Mucosa of rectum (tissue), 2 donors: Measurements from ENCODE around the gene CAMK2G.
"Not testable (repeated sequence)": the region's sequence is repeated elsewhere in the genome, so short reads cannot be mapped to it uniquely, and the experiment has no call there.

Source experiments
- H3K27ac ChIP-seq, 2 donors: one replicate each; pipeline ENCODE4 v1.7.0; 2013; ENCODE audit warnings: inconsistent platforms in 2 of 2, low read depth in 2 of 2, low read length in 2 of 2
- H3K27me3 ChIP-seq, 2 donors: one replicate each; pipeline ENCODE4 v1.7.0; 2013; ENCODE audit warnings: low read length in 2 of 2; ENCODE audit not compliant: control insufficient read depth in 2 of 2, insufficient read depth in 2 of 2
- H3K36me3 ChIP-seq, 2 donors: one replicate each; pipeline ENCODE4 v1.7.0; 2013; ENCODE audit warnings: low read length in 2 of 2; ENCODE audit not compliant: control insufficient read depth in 2 of 2, insufficient read depth in 2 of 2
- H3K4me1 ChIP-seq, 2 donors: one replicate each; pipeline ENCODE4 v1.7.0; 2013; ENCODE audit warnings: low read length in 2 of 2, mild to moderate bottlenecking in 1 of 2; ENCODE audit not compliant: control insufficient read depth in 2 of 2, insufficient read depth in 2 of 2
- H3K4me3 ChIP-seq, 2 donors: one replicate each; pipeline ENCODE4 v1.7.0; 2013; ENCODE audit warnings: low read length in 2 of 2
- H3K9ac ChIP-seq, 2 donors: one replicate each; pipeline ENCODE4 v1.7.0; 2013; ENCODE audit warnings: low read length in 2 of 2, low read depth in 1 of 2, mild to moderate bottlenecking in 1 of 2
- H3K9me3 ChIP-seq, 2 donors: one replicate each; pipeline ENCODE4 v1.7.0; 2013; ENCODE audit warnings: low read length in 2 of 2; ENCODE audit not compliant: control insufficient read depth in 2 of 2
- donor health status: healthy.
- donor health status: Normal muscosa, but diverticular disease.

CAMK2G gene

DNA sequence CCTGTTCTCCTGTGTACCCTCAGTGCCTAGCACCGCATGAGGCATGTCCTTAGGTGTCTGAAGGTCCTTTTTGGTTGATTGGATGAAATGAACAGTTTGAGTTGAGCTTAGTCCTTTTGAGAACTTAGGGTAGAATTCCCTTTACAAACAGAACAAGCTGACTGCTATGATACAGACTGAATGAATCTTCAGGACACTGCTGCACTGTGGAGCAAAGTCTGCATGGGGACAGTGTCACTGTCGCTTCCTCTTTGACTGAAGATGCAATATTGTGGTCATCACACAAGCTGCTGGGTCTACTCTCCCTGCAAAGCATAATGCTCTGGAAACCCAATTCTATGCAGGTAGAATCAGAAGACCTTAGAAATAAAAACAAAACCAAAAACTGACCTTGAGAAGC is 28.0 kb upstream of the CAMK2G start:
- H3K4me3 ChIP-seq: no peak overlapping the region
- no peak overlapping the region for H3K27ac ChIP-seq
- H3K4me1 ChIP-seq: peaks cover 3 to 4% of the 10 kb centered on the region in 2 donors
- H3K9me3 ChIP-seq: no peaks in the 10 kb centered on the region
- no peaks in the 10 kb centered on the region for H3K36me3 ChIP-seq
- H3K27me3 ChIP-seq: no peaks in the 10 kb centered on the region
- no peak overlapping the region for H3K9ac ChIP-seq

- H3K9ac ChIP-seq: no peak overlapping the region
- no peaks in the 10 kb centered on the region for H3K9me3 ChIP-seq
- no peaks in the 10 kb centered on the region for H3K27me3 ChIP-seq
- H3K4me1 ChIP-seq: peaks cover 0 to 2% of the 10 kb centered on the region in 2 donors
- H3K36me3 ChIP-seq: no peaks in the 10 kb centered on the region
- no peak overlapping the region for H3K4me3 ChIP-seq
- H3K27ac ChIP-seq: no peak overlapping the region
Observed at GRCh38 chr10:73901261-73901660, 26.9 kb upstream of the CAMK2G start.

DNA sequence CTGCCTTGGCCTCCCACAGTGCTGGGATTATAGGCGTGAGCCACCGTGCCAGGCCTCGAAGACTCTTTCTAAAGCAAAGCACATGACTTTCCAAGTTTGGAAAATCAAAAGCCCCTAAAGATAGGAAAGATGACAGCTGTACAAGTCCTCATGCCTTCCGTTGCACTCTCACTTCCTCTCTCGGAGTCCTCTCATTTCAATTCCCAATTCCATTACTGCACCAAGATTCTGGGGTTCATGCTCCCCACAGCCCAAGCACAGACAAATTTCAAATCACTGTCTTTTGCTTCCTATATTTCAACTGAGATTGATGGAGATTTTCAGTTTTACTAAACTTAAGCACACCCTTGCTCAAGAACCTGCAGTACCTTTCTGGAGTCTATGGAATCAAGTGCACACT is 25.7 kb upstream of the CAMK2G start:
- no peak overlapping the region for H3K4me3 ChIP-seq
- H3K9ac ChIP-seq: no peak overlapping the region
- H3K4me1 ChIP-seq: peaks cover 0 to 2% of the 10 kb centered on the region in 2 donors
- H3K9me3 ChIP-seq: no peaks in the 10 kb centered on the region
- no peaks in the 10 kb centered on the region for H3K36me3 ChIP-seq
- no peaks in the 10 kb centered on the region for H3K27me3 ChIP-seq
- no peak overlapping the region for H3K27ac ChIP-seq

- H3K36me3 ChIP-seq: no peaks in the 10 kb centered on the region
- H3K9ac ChIP-seq: no peak overlapping the region
- no peaks in the 10 kb centered on the region for H3K9me3 ChIP-seq
- no peak overlapping the region for H3K4me3 ChIP-seq
- H3K27ac ChIP-seq: no peak overlapping the region
- H3K27me3 ChIP-seq: no peaks in the 10 kb centered on the region
- peaks cover 0 to 2% of the 10 kb centered on the region in 2 donors for H3K4me1 ChIP-seq
Observed at GRCh38 chr10:73899423-73899822, 25.1 kb upstream of the CAMK2G start.

- H3K27ac ChIP-seq: no peak overlapping the region
- no peaks in the 10 kb centered on the region for H3K9me3 ChIP-seq
- no peak overlapping the region for H3K9ac ChIP-seq
- no peaks in the 10 kb centered on the region for H3K36me3 ChIP-seq
- no peak overlapping the region for H3K4me3 ChIP-seq
- peaks cover 0 to 2% of the 10 kb centered on the region in 2 donors for H3K4me1 ChIP-seq
- no peaks in the 10 kb centered on the region for H3K27me3 ChIP-seq
Observed at GRCh38 chr10:73898730-73899410, 24.5 kb upstream of the CAMK2G start.

DNA sequence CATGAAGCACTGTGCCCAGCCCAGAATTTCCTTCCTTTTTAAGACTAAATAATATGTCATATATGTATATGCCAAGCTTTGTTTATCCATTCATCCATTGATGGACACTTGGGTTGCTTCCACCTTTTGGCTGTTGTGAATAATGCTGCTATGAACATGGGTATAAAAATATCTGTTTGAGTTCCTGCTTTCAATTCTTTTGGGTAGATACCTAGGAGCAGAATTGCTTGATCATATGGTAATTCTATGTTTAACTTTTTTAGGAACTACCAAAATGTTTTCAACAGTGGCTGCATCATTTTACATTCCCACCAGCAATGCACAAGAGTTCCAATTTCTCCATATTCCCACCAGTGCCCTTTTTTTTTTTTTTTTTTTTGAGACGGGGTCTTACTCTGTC is 23.3 kb upstream of the CAMK2G start:
- no peak overlapping the region for H3K27ac ChIP-seq
- no peaks in the 10 kb centered on the region for H3K9me3 ChIP-seq
- H3K4me1 ChIP-seq: peaks cover 0 to 2% of the 10 kb centered on the region in 2 donors
- no peaks in the 10 kb centered on the region for H3K27me3 ChIP-seq
- H3K36me3 ChIP-seq: no peaks in the 10 kb centered on the region
- no peak overlapping the region for H3K9ac ChIP-seq
- H3K4me3 ChIP-seq: no peak overlapping the region

- not testable (repeated sequence) for H3K36me3 ChIP-seq, H3K27me3 ChIP-seq, H3K4me1 ChIP-seq, H3K9ac ChIP-seq, H3K9me3 ChIP-seq, H3K4me3 ChIP-seq, H3K27ac ChIP-seq
Observed at GRCh38 chr10:73895381-73895780, 21.0 kb upstream of the CAMK2G start.

- no peak overlapping the region for H3K9ac ChIP-seq
- no peaks in the 10 kb centered on the region for H3K9me3 ChIP-seq
- H3K4me1 ChIP-seq: peaks cover 0 to 1% of the 10 kb centered on the region in 2 donors
- H3K4me3 ChIP-seq: no peak overlapping the region
- no peak overlapping the region for H3K27ac ChIP-seq
- no peaks in the 10 kb centered on the region for H3K27me3 ChIP-seq
- H3K36me3 ChIP-seq: no peaks in the 10 kb centered on the region
Observed at GRCh38 chr10:73894245-73894971, 20.1 kb upstream of the CAMK2G start.

DNA sequence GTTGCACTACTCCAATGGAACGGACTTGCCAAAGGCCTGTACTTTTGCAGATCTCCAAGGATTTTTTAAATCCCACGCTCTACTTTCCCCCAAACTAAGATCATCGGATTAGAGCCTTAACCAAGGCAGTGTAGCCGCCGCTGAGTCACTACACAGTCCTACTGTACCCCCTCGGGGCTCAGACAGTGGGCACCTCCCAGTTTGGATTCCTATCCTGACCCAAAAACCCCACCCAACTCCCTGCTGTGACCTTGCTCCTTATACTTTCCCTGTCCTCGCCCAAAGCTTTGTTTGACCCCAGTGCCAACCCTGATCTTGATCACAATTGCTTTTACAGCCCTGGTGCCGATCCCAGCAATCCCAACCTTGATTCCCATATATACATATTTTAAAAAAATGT is 19.1 kb upstream of the CAMK2G start:
- Histone ChIP-seq H3K36me3 (no peaks in the 10 kb centered on the region), H3K4me1 (peaks cover 0 to 3% of the 10 kb centered on the region in 2 donors), H3K4me3 (no peak overlapping the region)

DNA sequence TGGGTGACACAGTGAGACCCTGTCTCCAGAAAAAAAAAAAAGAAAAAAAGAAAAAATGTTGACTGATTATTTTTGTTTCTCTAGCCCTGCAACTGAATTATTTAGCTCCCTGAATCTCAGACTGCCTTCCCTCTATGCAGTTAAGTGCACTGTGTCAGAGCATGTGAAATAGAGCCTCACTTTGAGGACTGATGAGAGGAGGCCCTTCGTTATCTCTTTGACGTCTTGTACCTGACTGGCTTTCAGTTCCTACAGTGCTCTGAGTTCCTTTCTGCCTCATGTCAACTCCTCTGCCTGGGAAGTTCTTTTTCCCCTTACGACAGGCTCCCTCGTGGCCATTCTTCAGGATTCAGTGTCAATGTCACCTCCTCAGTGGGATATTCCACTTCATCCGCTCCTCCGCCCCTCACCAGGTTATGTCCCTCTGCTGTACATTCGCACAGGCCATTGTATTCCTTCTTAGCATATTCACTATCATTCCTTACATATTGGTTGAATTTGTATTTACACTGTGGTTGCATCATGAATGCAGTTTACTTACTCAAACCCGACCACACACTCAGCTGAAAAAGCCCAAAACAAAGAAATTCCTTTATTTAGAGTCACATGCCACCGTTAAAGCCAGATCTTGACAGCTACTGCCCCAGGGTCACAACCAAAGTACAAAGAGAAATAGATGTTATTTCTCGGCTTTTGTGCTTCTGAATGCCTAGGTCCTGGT is 18.1 kb upstream of the CAMK2G start:
- H3K9ac ChIP-seq: no peak overlapping the region
- no peaks in the 10 kb centered on the region for H3K27me3 ChIP-seq
- no peak overlapping the region for H3K4me3 ChIP-seq
- H3K9me3 ChIP-seq: no peaks in the 10 kb centered on the region
- no peak overlapping the region for H3K27ac ChIP-seq
- H3K36me3 ChIP-seq: no peaks in the 10 kb centered on the region
- H3K4me1 ChIP-seq: peaks cover 0 to 6% of the 10 kb centered on the region in 2 donors

More for the DNA sequence above, 19.1 kb upstream of the CAMK2G start:
- Histone ChIP-seq H3K27ac (no peak overlapping the region), H3K27me3 (no peaks in the 10 kb centered on the region), H3K9me3 (no peaks in the 10 kb centered on the region), H3K9ac (no peak overlapping the region)
